HG02798 (cell line): Measurements from ENCODE around the gene DIDO1.
"Not testable (repeated sequence)": the region's sequence is repeated elsewhere in the genome, so short reads cannot be mapped to it uniquely, and the experiment has no call there.

Source experiments
- ATAC-seq: cut with Tn5 transposase; IDR thresholded peaks from one replicate; pipeline ENCODE4 v1.9.1; 2021; ENCODE audit warnings: mild to moderate bottlenecking; ENCODE audit not compliant: unreplicated experiment, poor library complexity

The DIDO1 gene

DNA sequence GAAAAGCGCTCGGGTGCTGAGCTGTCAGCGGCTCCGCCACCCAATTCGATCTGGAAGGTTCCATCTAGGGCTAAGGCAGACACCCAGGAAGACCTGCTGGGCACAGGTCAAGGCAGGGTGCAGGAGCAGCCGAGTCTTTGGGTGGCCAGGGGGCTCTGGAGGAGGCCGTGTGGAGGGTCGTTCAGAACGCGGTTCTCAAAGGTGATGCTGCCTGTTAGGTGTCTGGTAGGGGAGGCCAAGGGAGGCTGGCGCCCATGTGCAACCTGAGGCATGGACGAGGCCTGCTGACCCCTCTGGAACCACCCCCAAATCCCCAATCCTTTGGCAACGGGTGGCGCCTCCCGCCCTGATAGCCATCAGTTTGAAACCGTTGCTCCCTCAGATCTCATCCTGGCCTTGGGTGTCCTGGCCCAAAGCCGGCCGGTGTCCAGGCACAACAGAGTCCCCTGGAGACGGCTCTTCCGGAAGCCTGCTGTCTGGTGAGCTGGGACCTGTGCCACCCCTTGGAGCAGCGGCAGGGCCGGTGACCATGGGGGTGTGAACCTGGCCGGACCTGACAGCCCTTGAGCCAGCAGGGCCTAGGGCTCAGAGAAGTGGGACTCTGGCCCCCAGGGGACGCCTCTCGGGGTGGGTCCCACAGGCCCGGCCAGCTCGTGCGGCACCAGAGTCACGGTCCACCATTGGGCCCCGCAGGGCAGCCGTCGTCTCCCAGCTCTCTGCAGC lies 36.7 kb upstream of the DIDO1 start:
- no peak for ATAC-seq

DNA sequence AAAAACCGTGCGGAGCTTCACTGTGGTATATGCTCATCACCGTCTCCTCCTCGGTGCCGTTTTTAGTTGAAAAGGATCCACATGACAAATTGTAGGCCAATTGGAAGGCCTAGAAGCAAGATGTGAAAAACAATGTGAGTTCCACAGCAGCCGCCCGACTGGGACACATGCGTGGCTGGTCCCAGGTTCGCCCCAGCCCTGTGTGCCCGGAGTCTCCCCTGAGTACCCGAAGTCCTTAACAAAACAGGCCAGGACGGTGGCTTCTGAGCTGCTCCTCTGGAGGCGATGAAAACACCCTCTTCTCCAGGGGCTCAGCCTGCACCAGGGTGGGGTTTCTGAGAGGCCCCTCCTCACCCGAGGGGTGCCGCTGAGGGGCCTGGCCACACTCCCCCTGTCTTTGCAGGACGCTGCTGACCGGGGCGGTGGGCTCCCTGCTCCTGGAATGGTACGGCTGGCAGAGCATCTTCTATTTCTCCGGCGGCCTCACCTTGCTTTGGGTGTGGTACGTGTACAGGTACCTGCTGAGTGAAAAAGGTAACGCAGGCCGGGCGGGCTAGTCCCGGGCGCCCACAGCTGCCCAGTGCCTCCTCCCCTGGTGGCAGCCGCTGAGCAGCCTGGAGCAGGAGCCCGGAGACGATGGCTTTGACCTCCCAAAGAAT lies 36.0 kb upstream of the DIDO1 start:
- ATAC-seq: no peak

DNA sequence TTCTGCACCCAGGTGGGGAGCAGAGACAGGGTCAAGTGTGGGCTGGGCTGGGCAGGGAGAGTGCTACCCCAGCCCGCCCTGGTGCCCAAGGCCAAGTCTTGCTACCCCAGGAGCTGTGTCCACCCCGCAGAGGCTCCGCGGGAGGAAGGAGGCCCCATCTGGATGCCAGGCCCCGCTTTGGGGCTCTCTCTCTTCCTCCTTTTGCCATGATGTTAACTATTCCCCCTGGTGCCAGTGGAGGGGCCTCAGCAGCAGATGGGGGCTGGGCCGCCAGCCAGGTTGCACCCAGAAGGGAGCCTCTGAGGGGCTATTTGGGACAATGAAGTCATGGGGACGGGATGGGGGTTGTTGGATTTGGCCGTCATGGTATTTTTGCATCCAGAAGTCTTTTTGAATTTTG lies 35.5 kb upstream of the DIDO1 start:
- no peak for ATAC-seq

DNA sequence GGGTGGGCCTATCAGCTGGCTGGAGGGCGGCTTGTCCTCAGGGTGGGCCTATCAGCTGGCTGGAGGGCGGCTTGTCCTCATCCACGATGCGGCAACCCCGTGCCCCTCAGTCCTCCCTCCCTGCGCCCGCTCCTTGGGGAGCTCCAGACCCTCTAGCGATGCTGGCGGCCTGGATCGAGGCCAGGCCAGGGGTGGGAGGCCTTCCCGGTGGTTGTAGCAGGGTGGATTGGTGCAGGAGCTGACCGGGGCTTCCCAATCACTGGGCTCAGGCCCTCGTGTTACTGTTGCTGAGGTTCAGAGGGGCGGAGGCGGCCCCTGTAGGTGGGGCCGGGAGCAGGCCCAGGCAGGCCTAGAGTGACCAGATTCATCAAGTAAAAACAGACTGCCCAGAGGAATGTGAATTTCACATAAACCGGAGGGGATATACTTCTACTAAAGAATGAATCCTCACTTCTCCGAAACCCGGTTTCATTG lies 35.0 kb upstream of the DIDO1 start:
- no peak for ATAC-seq

DNA sequence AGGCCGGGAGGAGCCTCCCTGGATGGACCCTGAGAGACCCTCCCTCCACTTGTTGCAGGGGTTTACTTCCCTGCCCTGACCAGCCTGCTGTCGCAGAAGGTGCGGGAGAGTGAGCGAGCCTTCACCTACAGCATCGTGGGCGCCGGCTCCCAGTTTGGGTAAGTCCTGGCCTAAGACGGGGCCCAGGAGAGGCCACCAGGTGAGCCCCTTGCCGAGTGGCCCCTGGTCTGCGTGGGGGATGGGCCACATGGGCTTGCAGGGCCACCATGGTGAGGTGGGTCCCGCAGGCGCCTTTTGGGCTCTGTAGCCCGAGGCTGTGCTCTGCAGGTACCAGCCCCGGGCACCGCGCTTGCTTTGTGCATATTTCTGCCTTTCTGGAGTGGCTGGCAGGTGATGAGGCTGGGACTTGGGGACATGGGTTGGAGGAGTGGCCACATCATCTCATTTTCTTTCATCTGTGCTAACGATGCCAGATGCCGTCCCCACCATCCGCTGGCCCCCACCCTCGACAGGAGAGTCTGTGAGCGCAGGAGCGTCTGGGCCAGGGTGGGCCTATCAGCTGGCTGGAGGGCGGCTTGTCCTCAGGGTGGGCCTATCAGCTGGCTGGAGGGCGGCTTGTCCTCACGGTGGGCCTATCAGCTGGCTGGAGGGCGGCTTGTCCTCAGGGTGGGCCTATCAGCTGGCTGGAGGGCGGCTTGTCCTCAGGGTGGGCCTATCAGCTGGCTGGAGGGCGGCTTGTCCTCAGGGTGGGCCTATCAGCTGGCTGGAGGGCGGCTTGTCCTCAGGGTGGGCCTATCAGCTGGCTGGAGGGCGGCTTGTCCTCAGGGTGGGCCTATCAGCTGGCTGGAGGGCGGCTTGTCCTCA lies 34.4 kb upstream of the DIDO1 start:
- ATAC-seq: not testable (repeated sequence)

DNA sequence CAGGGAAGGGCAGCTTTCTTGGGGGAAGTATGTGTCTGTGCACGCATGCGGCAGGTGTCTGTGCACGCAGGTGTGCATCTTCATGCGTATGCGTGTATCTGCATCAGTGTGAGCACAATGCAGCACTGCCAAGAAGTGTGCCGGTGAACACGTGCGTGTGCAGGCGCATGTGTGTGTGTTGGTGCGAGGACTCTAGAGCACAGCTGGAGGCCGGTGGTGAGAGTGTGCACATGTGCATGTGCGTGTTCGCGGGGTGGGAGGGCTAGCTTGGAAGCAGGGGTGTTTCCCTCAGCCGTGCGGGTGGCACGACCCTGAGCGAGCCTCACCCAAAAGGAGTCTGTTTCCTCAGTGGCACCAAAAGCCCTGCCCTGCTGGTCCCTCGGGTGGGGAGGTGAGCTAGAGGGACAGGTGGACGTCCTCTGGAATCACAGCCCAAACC lies 33.7 kb upstream of the DIDO1 start:
- no peak for ATAC-seq

DNA sequence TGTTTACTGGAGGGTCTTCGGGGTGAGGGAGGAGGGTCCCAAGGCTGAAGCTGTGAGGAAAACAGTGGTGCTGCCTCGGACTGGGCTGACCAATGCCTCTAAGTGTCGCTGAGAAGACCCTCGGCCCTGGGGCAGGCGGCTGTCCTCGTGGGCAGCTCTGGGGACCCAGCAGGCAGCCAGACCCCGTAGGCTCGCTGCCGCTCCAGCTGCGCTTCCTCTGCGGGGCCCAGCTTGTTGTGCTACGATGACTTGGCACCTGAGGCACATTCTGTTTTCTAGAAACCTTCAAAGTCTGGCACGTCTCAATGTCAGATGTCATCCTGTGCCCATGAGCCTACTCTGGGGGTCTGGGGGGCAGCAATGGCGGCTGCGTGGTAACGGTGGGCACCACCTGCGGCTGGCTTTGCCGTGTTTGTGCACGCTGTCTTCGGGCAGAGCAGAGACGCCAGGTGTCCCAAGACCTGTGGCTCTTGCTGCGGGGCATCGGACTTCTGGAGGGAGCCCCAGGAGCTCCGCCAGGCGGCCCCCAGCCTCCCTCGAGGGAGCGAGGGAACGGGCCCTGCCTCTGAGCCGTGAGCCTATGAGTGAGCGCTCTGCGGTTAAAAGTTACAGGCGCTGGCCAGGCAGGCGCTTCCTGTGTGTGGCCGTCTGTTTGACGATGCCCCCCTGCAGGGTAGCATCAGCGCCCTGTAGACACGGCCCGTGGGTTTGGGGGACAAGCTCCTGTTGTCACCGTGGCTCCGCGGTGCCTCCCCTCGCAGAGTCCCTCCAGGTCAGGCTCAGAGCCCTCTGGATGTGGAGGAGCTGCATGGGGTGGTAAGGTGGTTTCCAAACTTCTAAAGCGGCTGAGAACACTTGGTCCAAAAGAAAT lies 33.0 kb upstream of the DIDO1 start:
- ATAC-seq: no peak

DNA sequence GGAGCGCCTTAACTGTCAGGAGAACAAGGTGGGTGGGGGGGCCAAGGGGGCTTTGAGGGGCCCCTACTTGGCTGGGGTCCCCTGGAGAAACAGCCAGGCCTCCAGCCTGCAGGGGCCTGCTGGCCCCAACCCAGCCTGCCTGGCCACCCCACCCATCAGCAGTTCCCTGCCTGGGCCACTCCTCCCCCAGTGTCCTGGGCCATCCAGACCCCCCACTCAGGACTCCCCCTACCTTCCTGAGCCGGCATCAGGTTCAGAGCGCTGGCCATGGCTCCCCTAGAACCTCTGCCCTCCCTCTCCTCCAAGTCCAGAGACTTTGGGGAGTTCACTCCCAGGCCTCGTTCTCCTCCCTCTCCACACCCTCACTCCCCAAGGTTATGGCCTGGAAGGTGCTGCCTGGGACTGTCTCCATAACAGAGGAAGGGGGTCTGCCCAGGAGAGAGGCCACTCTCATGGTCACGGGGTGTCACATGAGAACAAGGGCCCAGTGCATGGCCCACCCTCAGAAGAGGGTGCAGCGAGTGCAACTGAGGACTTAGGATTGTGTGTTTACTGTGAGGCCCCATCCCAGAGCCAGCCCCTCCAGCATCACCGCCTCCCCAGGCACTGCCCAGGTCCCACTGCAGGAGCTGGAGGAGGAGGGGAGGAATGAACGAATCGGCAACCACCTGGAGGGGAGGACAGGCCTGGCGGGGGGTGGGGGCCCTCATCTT lies 32.2 kb upstream of the DIDO1 start:
- ATAC-seq: no peak

DNA sequence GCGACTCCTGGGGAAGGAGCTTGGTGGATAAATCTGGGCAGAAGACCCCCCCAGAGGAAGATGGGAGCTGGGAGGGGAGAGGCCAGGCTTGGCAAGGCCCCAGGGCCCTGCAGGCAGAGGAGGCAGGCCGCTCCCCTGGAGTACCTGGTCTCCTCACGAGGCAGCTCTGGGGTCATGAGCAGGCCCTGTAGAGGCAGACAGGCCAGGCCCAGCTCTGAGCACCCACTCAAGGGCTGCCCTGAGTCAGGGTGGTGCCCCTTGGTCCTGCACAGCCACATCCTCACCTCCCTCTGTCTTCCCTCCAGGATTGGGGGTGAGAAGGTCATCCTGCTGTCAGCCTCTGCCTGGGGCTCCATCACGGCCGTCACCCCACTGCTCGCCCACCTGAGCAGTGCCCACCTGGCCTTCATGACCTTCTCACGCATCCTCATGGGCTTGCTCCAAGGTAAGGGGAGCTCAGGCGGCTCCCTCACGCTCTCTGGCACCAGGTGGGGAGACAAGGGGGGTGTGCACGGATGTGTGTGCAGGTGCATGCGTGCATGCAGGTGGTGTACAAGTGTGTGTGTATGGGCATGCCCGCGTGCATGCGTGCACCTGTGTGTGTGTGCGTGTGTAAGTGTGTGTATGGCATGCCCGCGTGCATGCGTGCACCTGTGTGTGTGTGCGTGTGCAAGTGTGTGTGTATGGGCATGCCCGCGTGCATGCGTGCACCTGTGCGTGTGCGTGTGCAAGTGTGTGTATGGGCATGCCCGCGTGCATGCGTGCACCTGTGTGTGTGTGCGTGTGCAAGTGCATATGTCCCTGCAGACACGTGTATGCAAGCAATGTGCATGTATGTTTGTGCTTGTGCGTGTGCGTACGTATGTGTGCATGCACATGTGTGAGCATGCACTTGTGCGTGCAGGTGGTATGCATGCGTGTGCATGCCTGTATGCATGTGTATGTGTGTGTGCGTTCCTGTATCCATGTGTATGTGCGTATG lies 31.1 kb upstream of the DIDO1 start:
- ATAC-seq: no peak

DNA sequence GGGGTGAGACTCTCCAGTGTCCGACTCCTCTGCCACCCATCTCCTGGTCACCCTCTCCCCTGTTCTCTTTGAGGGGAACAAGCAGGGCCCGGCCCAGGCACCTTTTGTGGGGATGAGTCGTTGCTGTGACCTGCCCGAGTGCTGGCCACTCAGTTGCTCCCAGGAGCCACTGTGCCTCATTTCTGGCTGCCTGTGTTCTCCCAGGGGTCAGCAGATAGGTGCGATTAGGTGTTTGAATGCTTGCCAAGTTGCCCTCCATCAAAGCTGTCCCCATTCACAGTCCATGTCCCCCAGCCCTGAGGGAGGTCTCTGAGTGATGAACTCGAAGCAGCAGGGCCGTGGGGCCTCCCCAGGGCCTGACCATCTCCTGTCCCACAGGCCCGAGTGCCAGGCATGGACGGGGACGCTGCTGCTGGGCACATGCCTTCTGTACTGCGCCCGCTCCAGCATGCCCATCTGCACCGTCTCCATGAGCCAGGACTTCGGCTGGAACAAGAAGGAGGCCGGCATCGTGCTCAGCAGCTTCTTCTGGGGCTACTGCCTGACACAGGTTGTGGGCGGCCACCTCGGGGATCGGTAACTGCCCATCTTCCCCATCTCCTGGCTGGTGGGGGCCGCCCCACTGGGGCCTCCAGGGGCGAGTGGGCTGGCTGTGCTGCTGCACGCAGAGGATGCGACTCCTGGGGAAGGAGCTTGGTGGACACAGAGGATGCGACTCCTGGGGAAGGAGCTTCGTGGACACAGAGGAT lies 30.3 kb upstream of the DIDO1 start:
- no peak for ATAC-seq

DNA sequence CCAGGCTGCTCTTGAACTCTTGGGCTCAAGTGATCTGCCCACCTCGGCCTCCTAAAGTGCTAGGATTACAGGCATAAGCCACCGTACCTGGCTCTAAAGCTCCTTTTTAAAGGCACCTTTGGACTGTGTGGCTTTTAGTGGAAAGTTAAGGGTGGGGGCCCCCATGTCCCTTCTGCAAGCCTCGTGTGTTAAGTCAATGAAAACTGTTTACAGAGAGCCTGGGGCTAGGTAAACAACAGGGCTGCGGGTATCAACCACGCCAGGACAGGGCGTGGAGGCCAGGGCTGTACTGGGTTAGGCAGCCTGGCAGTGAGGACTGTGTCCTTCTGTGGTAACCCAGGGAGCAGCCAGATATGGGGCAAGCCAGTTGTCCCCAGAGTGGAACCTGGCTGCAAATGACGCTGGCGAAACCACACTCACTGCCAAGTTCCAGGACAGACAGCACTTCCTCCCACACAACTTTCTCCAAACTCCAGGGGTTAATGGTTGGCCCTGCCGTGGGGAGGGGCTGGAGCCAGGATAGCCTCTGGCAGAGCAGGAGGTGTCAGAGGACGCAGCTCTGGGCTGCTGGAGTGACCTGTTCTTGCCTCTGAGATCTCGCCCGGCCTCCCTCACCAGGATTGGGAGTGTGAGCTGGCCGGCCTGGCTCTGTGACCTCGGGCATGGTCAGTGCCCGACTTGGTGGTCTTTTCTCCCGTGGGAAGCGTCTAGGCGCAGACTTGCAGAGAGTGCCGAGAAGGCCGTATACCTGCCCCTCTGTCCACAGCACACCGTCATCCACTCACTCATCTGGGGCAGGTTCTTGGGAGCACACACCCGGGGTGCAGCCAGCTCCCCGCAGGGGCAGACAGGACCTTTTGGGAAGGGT lies 29.4 kb upstream of the DIDO1 start:
- no peak for ATAC-seq

DNA sequence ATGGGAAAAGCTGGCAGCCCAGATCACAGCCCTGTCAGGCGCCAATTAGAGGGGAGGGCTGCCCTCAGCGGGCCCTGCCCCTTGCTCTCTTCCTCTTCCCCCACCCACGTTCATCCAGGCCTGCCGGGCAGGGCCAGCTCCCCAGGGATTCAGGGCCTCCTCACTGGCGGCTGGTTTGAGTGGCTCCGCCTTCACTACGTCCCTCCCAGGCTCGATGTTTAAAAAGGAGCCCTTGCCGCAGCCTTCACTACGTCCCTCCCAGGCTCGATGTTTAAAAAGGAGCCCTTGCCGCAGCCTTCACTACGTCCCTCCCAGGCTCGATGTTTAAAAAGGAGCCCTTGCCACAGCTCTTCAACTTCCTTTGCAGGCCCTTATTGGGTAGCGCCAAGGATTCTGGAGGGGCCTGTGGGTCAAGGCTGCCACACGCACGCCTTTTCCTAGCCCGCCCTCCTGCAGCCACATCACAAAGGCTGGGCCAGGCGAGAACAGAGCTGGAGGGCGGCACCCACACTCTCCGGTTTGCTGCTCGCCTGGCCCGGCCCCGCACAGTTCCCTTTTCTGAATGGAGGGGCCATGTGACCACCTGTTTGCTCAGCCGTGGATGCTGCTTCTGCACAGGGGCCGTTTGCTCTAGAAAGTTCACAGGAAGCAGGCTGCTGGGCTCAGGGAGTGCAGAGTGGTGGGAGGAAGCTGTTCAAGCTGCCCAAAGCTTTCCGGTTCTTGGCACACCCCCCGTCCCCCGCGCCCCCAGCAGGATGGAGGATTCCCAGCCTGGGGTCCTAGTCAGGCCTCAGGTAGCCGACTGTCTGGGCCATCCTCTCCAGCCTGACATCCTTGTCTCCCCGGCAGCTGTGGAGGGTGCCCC lies 27.8 kb upstream of the DIDO1 start:
- peak; percentile 75 for ATAC-seq

DNA sequence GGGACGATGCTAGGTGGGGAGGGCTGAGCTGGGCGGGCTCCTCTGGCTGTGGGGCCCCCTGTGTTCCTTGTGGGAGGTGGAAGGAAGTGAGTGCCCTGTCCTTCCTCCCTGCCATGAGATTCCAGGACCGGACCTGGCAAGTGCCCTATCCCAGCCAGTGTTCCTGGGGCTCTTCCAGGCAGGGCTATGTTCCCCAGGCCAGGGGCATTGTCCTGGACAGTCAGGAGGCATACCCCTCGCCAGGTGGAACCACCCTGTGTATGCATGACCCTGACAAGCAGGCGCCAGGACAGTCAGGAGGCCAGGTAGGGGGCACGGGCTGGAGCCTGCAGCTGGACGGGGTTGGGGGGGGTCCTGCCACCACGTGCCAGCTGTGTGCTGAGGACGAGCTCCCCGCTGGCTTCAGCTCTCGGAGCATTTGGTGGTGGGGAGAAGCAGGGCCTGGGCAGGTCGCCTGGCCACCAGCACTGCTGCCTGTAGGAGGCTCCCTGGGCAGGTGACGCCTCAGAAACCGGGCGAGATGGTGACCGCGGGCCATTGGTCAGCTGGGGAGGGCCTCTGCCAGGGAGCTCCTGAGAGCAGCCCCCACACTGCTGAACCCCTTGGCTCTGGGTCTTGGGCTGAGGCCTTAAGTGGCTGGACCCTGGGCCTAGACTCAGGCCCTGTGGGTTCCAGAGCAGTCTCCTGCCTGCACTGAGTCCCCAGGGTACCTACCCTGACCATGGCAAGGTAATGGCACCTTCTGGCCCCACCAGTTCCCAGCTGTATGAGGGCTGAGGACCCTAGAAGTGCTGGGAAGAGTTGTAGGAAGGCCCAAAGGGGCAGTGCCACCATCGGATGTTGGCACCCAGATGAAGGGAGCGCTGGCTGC lies 26.9 kb upstream of the DIDO1 start:
- no peak for ATAC-seq

DNA sequence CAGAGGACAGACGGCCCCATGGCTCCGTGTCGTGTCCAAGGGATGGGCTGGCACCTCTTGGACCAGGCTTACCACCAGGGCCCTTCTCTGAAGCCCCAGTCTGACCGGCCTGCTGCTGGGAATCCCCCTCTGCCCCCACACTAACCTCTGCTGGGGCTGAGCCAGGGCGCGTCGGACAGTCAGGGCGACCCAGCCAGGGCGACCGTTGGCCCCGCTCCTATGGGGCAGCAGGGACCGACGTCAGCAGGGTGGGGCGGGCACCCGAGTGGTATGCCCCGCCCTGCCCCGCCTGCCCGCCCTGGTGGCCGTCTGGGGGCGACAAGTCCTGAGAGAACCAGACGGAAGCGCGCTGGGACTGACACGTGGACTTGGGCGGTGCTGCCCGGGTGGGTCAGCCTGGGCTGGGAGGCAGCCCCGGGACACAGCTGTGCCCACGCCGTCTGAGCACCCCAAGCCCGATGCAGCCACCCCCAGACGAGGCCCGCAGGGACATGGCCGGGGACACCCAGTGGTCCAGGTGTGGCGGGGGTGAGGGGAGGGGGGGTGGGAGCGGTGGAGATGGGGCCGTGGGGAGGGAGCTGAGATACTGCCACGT lies 26.2 kb upstream of the DIDO1 start, which contains the start of gene SLC17A9:
TSS of gene SLC17A9 (plus strand) at position 337 of the 595 bp plus-strand sequence. CDS start at position 459, 122 bp downstream.
- ATAC-seq: peak; percentile 69
